Dedifferentiated amniotic fluid mesenchymal stem cell (primary cell): Measurements from ENCODE around the gene SHISA2.
A peak's percentile ranks its signal among the peaks of the same experiment; 100 is the strongest.
"Not testable (repeated sequence)": the region's sequence is repeated elsewhere in the genome, so short reads cannot be mapped to it uniquely, and the experiment has no call there.

Experiments used
- DNase-seq: peaks from one replicate; pipeline ENCODE4 v3.0.0-alpha.2; 2016; ENCODE audit errors: extremely low spot score

SHISA2 gene

DNA sequence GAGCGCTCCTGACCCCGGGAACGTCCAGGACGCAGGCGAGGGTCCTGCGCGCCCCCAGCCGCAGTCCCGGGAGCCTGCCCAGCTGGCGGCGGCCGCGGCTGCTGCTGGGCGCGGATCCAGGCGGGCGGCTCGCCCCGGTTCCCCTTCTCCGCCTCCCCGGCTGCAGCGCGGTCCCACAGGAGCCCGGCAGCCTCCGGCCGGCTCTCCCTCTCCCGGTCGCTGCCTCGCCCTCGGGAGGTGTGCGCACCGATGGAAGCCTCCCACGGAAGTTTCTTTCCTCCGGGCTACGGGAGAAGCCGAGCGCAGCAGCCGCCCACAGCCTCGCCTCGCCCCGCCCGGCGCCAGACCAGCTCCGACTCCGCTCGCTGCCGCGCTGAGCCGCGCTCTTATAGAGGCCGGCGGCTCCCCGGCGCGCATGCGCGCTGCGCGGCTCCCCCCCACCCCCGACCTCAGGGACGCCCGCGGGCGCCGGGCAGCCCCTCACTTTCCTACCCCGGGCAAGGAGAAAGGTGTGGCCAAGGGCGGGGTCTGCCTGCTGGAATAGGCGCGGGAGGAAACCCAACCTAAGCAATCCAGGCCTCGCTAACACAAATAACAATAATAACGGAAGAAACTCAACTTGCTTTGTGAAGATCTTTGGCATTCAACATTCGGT, at the start of gene SHISA2:
Gene SHISA2, minus strand, starts transcription at position 360 of the 655 bp plus-strand sequence. CDS start 1,041 bp downstream, outside the sequence.
- peak; percentile 43 for DNase-seq

DNA sequence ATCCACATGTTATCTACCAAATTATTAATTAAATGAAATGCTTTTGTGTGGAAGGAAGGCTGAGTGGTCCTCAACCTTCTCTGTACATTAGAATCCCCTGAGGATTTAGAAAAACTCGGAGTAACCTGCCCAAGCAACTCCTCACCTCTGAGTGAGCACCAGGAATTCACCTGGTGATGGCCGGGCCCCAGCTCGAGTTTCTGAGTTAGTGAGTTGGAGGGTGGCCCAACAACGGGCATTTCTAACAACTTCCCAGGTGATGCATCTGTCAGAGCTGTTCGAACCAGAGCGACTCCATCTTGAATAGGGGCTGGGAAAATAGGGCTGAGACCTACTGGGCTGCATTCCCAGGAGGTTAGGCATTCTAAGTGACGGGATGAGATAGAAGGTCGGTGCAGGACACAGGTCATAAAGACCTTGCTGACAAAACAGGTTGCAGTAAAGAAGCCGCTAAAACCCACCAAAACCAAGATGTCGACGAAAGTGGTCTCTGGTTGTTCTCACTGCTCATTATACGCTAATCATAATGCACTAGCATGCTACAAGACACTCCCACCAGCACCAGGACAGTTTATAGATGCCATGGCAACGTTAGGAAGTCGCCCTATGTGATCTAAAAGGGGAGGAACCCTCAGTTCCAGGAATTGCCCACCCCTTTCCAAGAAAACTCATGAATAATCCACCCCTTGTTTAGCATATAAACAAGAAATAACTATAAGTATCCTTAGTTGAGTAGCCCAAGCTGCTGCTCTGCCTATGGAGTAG, 44.2 kb upstream of the SHISA2 start:
- no peak for DNase-seq

DNA sequence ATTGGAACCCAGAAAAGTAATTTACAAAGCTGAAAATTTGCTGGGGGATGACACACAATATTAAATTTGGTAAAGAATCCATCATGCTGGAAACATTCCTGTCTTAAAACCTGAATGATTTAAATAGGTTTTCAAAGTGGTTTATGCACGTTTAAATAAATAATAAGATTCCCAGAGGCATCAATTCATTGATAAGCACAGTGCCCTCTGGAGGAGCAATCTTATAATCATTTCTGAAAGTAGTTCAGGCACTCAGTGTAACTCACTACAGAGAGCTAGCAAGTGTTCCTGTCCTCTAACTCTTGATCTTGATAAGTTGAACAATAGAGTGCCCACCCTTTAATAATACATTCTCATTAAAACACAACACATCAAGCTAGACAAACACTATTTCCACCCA, 43.5 kb upstream of the SHISA2 start:
- no peak for DNase-seq

DNA sequence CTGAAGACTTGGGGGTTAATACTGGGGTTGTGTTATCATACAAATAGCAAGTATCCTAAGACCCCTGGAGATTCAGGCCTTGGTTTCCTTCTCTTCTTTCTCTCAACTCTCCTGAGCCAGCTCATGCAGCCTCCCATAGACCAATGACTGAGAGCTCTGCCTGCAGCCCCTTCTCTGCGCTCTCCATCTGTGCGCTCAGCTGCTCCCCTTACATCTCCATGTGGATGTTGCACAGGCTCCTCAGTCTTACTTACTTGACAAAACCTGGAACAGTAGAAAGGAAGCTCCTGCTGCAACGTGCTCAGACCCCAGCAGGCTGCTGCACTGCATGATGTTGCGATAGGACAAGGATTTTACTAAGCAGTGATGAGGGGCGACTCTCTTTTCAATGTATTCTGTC, 25.0 kb upstream of the SHISA2 start:
- not testable (repeated sequence) for DNase-seq

DNA sequence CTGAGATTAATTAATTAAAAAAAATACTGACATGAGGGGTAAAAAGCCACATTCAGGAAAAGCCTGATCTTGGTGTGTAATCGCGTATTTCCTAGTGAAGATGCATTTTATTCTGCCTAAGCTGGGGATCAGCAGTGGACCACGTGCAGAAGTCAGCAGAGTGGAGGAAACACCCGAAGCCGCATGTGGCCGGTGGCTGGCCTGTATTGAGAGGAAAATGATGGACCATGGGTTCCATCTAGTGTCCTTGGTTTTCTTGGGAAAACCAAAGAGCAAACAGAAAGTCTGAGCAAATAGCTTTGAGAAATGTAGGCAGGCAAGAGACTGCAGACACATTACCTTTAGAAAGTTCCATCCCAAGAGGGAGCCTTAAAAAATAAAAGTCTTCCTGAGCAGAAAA, 23.7 kb upstream of the SHISA2 start:
- peak; percentile 19 for DNase-seq

DNA sequence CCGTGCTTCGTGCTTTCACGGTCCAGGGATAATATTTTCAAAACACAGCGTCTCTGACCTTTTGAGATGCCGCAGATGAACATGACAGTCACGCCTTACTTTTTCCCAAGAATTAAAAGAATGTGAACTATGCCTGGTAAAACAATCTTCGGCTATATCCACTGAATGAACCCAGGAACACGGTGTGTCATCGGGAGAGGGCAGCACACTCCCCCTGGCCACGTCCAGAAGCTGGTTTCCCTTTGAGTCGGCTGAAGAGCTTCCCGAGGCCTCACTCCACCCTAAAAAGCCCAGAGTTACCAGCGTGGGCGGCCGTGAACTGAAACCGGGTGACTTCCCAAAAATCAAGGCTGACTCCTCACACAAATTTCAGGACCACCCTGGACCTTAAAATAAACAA, 22.9 kb upstream of the SHISA2 start:
- peak; percentile 65 for DNase-seq

DNA sequence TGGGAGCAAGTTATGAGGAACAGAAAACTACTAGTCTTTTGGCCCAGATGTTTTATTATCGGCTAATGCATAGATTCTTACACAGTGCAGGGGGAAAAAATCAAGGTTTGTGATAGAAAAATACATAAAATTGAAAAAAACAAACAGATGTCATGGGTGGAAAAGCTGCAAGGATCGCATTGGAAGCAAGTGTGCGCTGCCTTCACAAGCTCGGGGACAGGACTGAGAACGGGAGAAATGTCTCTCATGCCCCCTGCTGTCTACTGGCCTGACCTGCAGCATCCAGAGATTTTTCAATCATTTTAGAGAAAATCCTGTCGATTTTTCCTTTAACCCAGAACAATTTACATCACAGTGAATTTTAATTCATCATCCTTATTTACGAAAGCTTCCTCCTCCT, 20.5 kb upstream of the SHISA2 start:
- DNase-seq: not testable (repeated sequence)

DNA sequence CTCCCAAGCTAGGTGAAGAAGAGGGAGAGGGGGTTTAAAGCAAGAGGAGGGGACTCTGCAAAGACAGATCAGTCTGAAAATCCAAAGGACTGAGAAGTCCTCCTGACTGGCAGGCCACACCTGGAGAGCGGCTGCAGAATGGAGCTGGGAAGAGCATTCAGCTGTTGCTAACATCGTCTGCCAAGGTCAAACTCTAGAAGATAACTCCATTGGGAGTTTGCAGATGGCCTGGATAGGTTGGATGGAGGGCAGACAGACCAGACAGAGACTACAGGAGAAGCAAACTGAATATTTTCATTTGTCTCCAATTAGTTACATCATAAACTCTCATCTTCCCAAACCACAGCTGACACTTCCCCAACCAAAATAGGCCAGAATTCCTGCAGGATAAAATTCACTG, 19.9 kb upstream of the SHISA2 start:
- DNase-seq: no peak

DNA sequence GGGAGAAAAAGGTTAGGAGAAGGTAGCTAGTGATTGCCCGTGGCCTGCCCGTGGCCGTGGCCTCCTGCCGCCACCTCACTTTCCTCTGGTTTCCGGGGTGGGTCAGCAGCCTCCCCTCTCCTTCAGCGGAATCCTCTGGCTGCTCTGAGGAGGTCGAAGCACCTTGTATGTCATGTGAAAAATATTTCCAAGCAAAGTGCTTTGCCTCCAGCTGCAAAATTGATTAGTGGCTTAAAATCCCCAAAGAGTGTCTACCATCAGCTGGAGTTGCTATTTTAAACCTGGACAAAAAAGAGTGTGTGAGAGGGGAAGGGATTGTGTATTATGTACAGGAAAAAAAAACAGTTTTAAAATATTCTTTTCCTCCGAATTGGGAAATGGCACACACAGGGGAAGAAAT, 17.8 kb upstream of the SHISA2 start:
- not testable (repeated sequence) for DNase-seq

DNA sequence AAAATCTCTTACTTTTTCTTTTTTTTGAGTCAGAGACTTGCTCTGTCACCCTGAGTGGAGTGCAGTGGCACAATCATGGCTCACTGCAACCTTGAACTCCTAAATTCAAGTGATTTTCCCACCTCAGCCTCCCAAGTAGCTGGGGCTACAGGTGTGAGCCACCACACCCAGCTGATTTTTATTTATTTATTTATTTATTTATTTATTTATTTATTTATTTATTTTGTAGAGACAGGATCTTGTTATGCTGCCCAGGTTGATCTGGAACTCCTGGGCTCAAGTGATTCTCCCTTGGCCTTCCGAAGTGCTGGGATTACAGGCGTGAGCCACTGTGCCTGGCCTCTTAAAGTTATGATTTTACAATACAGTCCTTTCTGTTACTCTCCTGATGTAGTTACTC, 16.6 kb upstream of the SHISA2 start:
- DNase-seq: not testable (repeated sequence)

DNA sequence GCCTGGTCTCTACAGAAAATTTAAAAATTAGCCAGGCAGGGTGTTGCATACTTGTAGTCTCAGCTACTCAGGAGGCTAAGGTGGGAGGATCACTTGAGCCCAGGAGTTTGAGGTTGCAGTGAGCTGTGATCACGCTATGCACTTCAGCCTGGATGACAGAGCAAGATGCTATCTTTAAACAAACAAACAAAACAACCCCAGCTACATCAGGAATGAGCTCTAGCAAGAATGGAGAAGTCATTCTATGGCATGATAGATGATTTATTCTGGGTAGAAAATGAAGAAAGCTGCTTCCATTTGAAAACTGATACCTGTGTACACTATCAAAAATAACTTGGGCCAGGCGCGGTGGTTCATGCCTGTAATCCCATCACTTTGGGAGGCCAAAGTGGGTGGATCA, 15.8 kb upstream of the SHISA2 start:
- DNase-seq: no peak

DNA sequence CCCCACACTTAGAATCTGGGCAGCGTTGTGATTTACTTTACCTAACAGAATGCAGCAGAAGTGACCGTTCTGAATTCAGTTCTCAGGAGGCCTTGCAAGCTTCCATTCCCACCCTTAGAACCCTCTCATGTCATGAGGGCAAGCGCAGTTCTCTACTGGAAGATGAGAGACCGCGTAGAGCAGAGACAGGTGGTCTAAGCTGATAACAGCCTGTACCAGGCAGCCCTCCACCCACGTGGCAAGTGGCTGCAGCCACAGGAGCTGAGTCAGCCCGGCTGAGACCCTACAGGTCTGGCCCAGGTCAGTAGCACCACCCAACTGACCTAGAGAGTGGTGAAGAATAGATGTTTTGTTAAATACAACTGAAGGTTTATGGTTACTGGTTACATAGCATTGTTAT, 14.7 kb upstream of the SHISA2 start:
- DNase-seq: not testable (repeated sequence)

DNA sequence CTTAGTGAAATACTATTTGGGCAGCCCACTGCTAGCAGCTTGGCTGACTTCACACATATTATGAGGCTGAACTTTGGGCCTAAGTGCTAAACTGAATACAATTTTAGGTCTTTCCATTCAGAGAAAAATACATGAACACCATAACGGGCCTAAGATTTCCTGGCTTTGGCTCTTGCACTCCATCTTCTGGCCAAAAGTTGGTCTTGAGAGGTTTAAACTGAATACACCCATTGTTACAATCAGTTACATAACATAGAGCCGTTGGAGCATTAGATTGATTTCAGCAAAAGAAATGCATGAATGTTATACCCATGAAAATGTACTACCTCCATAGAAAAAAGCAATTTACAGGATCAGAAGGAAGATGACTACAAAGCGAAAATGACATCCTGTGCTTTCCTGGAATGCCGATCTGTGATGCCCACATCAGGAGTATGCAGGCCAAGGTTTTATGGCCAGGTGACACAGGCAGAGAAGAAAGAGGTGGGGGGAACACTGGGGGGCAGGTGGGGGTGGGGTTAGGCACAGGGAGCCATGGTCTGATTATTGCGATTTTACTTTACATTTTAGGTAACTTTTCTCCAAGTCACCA, 11.1 kb upstream of the SHISA2 start:
- peak; percentile 78 for DNase-seq

DNA sequence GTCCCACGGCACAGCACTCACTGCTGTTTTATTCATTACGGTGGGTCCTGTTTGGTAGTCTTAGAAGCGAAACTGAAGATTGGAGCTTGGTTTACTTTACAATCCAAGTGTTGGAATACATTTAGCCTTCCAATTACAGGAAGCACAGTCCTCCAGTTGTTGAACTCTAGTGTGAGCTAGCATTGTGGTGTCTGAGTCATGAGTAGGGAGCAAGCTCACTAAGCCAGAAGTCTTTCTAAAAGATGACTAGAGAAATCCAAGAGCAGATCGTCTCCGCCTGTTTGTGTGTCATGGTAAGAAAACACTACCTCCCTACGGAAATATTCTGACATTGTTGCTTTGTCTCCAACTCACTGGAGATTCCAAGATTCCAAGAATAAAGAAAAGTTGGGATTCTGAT, 10.1 kb upstream of the SHISA2 start:
- DNase-seq: peak; percentile 82

DNA sequence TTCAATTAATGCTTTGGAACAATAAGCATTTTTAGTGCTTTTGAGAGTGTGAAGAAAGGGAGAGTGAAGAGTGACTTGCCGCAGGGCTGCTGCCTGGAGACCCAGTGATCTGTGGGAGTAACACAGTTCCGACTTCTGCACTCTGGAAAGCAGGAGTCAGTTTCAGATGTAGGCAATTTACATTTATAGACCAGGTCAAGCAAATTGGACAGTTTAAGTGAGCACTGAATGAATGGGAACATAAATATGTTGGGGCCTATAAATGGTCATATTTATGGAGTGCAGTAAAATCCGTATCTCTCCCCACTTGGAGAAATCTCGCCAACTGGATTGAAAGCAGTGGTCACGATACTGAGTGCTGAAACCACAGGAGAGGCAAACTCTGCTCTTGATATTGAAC, 9.4 kb upstream of the SHISA2 start:
- DNase-seq: no peak

DNA sequence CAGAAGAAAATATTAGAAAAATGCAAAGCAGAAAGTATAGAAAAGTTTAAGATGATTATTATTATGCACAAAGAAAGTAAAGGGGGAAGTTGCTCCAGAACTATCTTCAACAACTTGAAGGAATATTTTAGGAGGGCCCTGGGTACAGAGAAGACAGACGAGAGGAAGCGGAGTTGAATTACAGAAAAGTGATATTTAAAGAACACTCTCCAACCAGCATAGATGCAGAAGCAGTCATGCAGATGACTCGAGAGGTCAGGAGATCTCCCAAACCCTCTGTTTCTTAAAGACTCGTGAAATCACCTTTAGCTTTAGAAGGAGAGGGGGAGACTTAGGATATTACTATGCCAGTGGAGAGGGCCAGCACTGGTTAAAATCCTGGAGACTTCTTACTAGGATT, 8.5 kb upstream of the SHISA2 start:
- no peak for DNase-seq

DNA sequence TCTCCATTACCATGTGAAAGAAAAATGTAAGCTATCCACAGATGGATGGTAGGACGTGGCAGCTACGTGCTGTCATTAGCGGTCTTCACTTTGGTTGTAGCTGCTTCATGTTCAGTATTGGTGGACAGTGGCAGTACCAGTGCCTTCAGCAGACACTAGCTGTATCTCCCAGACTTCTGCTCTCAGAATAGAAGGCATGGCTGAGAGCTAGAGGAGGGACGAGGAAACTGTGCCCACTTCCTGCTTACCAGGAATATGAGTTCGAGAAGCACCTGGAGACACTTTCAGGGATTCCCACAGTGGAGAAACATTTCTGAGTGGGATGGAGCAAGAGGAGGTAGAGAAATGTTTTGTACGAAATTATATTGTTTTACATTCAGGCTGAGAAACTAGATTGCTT, 6.9 kb upstream of the SHISA2 start:
- no peak for DNase-seq

DNA sequence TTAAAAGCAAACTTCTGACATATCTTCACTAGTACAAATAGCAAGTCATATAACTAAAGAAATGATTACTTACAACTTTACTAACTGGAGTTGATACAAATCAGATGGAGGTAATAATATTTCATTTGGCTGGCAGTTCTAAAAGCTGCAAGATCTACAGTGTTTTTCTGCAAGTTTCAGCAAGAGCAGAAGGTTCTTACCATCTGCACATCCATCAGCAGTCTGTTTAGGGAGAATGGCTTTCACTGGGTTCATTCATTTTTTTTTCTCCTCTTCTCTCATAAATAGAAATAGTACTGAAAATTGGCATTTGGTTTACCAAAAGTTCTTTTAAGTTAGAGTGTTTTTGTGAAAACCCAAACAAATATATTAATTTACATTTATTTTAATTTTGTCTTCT, 3.1 kb upstream of the SHISA2 start:
- no peak for DNase-seq

DNA sequence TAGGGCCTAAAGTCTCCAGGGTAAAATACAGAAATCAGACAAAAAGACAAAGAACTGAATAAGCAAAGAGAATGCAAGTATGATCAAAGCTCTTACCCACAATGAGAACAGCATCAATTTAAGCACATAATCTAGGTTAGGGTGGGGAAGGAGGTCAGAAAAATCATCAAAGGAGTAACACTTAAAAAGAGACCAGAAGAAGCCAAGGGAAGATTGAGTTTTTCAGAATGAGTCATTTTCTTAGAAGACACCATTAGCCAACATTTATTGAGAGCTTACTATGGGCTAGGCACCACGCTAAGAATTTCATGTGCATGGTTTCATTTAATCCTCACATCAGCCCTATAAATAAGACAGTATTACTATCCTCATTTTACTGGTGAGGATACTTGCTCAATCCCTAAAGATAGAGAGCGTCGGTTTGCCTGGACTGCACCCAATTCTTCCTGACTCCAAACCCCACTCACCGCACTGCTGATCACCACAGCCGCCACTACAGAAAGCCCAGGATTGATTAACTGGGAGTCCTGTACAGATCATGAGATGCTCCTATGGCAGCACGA, 1.7 kb upstream of the SHISA2 start:
- no peak for DNase-seq

DNA sequence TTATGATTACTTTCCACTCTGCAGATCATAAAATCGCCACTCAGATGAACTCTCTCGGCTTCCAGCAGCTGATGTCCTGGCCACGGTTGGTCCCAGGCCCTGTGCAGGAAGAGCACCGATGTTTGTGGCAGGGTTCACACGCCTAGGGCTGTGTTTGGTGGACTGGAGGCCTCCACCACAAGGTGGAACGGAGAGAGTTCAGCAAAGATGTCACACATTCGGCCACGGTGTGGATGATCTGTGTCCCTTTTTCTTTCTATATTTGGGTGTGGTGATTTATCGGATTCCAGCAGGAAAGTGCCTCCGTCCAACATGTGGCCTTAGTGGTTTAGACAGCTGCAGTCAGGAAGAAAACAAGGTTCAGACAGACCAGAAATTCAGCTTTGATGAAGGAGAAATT, 521 bp upstream of the SHISA2 start:
- DNase-seq: no peak

DNA sequence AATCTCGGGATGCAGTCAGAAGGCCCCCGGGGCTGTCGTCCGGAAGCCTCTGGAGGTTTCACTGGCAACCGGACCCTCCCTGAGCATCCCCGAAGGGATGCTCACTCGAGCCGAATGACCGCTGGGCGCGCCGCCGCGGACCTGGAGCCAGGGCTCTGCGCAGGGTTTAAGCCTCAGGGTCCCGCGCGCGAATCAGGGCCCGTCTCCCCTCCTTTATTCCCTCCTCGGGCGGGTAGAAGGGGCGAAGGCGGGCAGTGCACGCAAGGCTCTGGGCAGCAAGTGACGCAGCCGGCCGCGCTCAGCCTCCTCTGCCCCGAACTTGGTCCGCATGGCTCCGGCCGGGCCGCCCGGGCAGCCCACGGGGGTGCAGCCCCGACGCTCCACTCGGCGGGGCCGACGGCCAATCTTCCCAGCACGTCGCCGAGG, 572 bp downstream of the SHISA2 start:
- DNase-seq: no peak

DNA sequence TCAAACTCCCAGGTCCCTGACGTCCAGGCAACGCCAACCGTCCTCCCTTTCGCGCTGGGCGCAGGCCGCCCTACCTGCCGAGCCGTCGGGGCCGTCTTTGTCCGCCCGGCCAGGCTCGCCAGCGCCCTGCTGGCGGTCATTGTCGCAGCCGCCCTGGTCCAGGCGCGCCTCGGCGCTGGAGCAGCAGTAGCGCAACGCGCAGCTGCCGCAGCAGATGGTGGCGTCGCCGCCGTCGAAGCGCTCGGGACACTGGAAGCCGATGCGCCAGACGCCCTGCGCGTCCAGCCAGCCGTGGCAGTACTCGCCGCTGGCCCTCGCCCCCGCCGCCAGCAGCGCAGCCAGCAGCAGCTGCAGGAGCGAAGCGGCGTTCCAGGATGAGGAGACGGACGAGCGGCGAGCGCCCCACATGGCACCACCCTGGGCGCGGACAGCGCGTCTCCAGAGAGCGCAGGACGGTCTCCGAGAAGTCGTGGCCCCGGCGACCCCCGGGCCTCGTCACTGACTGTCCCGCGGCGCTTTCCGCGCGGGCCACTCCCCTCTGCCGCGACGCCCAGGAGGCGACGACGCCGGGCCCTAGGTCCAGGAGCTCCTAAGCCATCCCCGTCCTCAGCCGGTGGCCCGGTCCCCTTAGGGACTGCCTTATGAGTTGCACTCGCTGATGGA, 1.1 kb downstream of the SHISA2 start:
- no peak for DNase-seq
